Brain pericyte (primary cell): ENCODE data around the gene ZNF286A.
"Not testable (repeated sequence)": the region's sequence is repeated elsewhere in the genome, so short reads cannot be mapped to it uniquely, and the experiment has no call there.

Experiments
- DNase-seq: peaks from one replicate; pipeline ENCODE4 v3.0.0-alpha.2; 2012; ENCODE audit warnings: low read depth, low spot score

ZNF286A gene

GRCh38 chr17:15699937-15700336, 385 bp downstream of the ZNF286A start:
- not testable (repeated sequence) for DNase-seq

DNA sequence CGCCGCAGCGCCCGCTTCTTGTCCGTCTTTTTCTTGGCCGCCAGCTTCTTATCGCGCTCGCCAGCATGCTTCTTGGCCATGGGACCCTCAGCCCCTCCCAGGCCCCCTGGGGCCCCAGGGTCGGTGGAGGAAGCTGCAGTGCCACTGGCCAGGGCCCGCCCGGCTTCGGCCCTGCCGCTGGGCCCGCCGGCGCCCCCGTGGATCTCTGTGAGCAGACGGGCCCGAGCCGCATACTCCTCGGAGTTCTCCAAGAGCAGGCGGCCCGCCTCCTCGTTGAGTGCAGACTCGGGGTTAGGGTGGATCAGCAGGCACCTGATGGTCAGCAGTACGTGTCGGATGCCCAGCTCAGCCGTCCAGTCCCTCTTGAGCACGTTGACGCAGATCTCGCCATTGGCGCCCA, 4.7 kb downstream of the ZNF286A start:
- not testable (repeated sequence) for DNase-seq

DNA sequence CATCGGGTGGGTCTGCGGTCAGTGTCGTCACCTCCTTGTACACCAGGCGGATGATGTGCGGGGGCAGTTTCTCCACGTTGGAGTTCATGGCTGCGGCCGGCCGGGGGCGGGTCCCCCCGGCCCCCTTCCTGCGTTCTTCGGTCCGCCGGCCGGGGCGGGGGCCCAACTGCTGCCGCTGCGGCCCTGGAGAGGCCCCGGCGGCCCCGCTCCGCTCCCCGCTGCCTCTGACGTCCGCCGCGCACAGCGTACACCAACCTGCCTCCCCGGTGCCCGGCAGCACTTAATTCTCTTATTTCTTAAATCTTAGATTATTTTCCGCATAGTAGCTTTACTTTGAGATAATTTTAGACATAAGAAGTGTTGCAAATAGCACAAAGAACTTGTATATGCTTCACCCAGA, 5.3 kb downstream of the ZNF286A start:
- DNase-seq: not testable (repeated sequence)

DNA sequence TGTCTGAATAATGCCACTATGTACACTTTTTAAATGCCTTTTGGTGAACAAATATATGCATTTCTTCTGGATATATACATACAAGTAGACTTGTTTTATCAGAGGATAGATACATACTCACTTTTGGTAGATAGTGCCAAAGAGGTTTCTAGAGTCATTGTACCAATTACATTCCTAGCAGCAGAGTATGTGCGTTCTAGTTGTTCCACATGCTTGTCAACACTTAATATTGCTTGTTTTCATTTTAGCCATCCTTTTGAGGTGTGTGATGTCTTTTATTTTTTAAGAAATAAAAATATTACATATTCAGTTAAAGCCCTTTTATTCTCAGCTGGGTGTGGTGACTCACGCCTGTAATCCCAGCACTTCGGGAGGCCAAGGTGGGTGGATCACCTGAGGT, 9.3 kb downstream of the ZNF286A start:
- not testable (repeated sequence) for DNase-seq

DNA sequence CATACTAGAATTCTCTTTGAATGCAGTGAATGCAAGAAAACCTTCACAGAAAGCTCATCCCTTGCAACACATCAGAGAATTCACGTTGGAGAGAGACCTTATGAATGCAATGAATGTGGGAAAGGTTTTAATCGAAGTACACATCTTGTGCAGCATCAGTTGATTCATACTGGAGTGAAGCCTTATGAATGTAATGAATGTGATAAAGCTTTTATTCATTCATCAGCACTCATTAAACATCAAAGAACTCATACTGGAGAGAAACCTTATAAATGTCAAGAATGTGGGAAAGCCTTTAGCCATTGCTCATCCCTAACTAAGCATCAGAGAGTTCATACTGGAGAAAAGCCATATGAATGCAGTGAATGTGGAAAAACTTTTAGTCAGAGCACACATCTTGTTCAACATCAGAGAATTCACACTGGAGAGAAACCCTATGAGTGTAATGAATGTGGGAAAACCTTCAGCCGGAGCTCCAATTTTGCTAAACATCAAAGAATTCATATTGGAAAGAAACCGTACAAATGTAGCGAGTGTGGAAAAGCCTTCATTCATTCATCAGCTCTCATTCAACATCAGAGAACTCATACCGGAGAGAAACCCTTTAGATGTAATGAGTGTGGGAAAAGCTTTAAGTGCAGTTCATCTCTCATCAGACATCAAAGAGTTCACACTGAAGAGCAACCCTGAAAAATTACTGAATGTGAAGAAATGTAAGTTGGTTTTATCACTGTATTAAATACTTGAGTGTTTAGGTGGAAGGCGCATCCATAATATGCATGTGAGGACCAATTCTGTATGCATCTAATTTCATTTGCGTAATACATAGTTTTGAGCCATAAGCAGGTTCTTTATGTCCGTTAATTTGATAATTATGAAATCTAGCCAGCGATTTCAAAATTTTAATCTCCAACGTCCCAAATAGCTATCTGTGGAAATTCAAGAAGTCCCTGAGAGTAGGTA, 17.3 kb downstream of the ZNF286A start:
- not testable (repeated sequence) for DNase-seq

GRCh38 chr17:15730535-15730934, 31.0 kb downstream of the ZNF286A start:
- not testable (repeated sequence) for DNase-seq

- not testable (repeated sequence) for DNase-seq
These were observed 32.3 kb downstream of the ZNF286A start, which contains the start of gene TBC1D26 for GRCh38 chr17:15731900-15732299. Gene TBC1D26 (plus strand): TSS chr17:15732283. CDS start chr17:15735349, 3,066 bp downstream.

DNA sequence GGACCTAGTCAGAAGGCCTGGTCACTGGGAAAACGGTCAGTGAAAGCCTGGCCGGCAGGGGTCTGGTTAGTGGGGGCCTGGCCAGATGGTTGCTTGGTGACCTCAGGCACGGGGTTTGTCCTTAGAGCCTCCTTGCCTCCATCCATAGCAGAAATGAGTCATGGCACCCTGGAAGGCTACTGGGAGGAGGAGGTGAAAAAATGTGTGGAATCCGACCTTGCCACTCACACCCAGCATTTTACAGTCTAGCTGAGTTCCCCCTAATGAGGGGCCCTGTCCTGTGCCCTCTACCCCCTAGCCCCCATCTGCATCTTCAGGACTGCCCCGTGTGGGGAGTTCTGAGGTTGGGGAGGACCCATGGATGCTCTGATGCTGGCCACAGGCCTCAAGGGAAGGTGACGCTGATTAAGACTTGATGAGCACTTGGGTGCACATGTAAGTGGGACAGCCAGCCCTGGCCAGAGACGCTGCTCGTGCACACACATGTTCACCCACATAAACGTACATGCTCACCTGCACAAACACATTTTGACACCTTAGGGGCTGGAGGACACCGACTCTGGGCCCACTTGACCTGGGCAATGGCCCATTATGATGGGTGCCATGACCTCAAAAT, 33.7 kb downstream of the ZNF286A start:
- not testable (repeated sequence) for DNase-seq

- DNase-seq: not testable (repeated sequence)
These were observed 37.0 kb downstream of the ZNF286A start for GRCh38 chr17:15736578-15736977.

- no peak for DNase-seq
These were observed 38.5 kb downstream of the ZNF286A start for GRCh38 chr17:15738066-15738465.

DNA sequence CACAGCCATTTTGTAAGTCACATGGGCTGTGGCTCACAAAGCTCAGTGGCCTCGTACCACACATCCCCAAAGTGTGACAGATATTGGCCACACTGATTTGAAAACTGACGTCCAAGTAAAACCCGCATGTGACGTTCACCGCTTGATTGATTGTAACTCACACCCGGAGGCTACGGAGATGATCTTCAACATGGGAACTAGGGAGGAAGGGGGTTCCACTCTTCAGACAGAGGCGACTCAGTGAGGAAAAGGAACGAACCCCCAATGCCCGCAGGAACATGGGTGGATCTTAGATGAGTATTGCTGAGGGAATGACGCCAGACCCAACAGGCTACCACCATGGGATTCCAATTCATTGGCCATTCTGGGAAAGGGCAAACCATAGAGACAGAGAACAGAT, 39.7 kb downstream of the ZNF286A start:
- DNase-seq: not testable (repeated sequence)

GRCh38 chr17:15740041-15740440, 40.5 kb downstream of the ZNF286A start:
- DNase-seq: not testable (repeated sequence)

- no peak for DNase-seq
These were observed 41.1 kb downstream of the ZNF286A start for GRCh38 chr17:15740570-15741120.

- no peak for DNase-seq
These were observed 42.1 kb downstream of the ZNF286A start for GRCh38 chr17:15741624-15742023.

GRCh38 chr17:15742051-15742795, 42.7 kb downstream of the ZNF286A start:
- no peak for DNase-seq

DNA sequence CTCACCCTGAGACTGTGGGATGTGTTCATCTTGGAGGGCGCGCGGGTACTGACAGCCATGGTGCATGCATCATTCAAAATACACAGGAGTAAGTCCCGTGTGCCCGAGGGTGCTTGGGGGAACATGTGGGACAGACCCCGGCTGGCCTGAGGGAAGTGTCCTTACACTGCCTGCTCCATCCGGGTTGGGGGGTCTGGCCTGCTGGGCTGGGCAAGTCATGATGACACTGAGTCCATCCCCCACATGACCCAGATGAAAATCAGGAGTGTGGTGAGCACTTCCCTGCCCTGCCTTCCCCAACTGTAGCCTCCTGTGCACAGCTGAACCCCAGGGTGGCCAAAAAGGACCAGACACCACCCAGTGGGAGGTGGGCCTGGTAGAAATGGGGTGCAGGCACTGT, 43.4 kb downstream of the ZNF286A start:
- DNase-seq: no peak

DNA sequence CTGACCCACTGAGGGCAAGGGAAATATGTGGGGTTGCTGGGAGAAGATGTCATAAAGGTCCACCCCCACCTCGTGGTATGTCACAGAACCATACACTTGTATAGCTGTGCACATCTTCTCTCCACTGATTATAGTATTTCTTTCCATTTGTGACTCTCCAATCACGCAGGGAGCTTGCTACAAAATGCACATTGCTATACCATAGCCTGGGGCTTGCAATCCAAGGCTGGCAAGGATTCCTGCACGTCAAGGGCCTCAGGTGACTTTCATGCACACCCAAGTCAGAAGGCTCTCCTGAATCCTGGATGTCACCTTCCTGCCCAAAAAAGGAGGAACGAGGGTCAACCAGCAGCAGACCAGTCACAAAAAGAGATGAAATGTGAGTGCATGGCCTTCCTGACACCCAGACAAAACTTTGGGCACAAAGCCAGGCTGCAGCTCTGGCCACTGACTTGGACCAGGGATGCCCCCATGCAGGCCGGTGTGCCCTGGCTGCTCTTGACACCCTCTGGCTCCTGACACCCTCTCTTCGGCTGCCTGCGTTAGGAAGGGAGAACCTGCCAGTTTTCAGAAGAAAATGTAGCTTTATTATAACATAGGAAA, 44.6 kb downstream of the ZNF286A start:
- no peak for DNase-seq

DNA sequence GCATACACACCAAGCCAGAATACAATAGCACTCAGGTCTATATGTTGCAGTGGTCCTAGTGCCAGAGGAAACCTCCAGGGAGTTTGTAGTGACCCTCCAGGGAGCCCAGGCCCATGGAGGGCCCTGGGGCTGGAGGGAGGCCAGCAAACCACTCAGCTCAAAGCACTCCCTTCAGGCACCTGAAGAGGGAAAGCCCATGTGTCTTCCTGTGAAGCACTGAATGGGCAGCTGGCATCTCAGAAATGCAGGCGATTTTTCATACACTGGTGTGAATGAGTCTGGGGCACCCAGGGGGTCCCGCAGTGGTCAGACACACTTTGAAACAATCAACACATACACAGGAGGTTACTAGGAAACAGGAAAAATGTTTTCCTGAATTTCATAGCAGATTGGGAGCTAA, 45.3 kb downstream of the ZNF286A start:
- no peak for DNase-seq

GRCh38 chr17:15749403-15749802, 49.9 kb downstream of the ZNF286A start:
- not testable (repeated sequence) for DNase-seq

- not testable (repeated sequence) for DNase-seq
These were observed 69.4 kb downstream of the ZNF286A start for GRCh38 chr17:15768865-15769533.
